Brain pericyte (primary cell): ENCODE data around the gene RIN3.
"Not testable (repeated sequence)": the region's sequence is repeated elsewhere in the genome, so short reads cannot be mapped to it uniquely, and the experiment has no call there.

Experiments
- DNase-seq: peaks from one replicate; pipeline ENCODE4 v3.0.0-alpha.2; 2012; ENCODE audit warnings: low read depth, low spot score

The RIN3 gene

GRCh38 chr14:92663049-92663448, 149.5 kb downstream of the RIN3 start:
- DNase-seq = no peak

GRCh38 chr14:92665661-92666110, 152.1 kb downstream of the RIN3 start:
- no peak for DNase-seq

- no peak for DNase-seq
Observed at GRCh38 chr14:92666251-92666650, 152.7 kb downstream of the RIN3 start.

GRCh38 chr14:92668276-92668973, 154.8 kb downstream of the RIN3 start:
- no peak for DNase-seq

- DNase-seq = peak; percentile 30
Observed at GRCh38 chr14:92670160-92670559, 156.6 kb downstream of the RIN3 start.

- DNase-seq = no peak
Observed at GRCh38 chr14:92670643-92671366, 157.2 kb downstream of the RIN3 start.

- DNase-seq = no peak
Observed at GRCh38 chr14:92673601-92674150, 160.1 kb downstream of the RIN3 start.

GRCh38 chr14:92675421-92675820, 161.8 kb downstream of the RIN3 start:
- no peak for DNase-seq

GRCh38 chr14:92675976-92676375, 162.4 kb downstream of the RIN3 start:
- DNase-seq = no peak

- DNase-seq = no peak
Observed at GRCh38 chr14:92676403-92677086, 163.0 kb downstream of the RIN3 start.

- DNase-seq = no peak
Observed at GRCh38 chr14:92677087-92677668, 163.6 kb downstream of the RIN3 start.

- DNase-seq = no peak
Observed at GRCh38 chr14:92677955-92678354, 164.4 kb downstream of the RIN3 start.

- no peak for DNase-seq
Observed at GRCh38 chr14:92678766-92679165, 165.2 kb downstream of the RIN3 start.

GRCh38 chr14:92679246-92679645, 165.7 kb downstream of the RIN3 start:
- DNase-seq = no peak

- not testable (repeated sequence) for DNase-seq
Observed at GRCh38 chr14:92680330-92680729, 166.7 kb downstream of the RIN3 start.

GRCh38 chr14:92680781-92681650, 167.4 kb downstream of the RIN3 start:
- DNase-seq = no peak

- DNase-seq = no peak
Observed at GRCh38 chr14:92683041-92683440, 169.5 kb downstream of the RIN3 start.

GRCh38 chr14:92684801-92685560, 171.4 kb downstream of the RIN3 start:
- DNase-seq = no peak

- no peak for DNase-seq
Observed at GRCh38 chr14:92685784-92686355, 172.3 kb downstream of the RIN3 start.

GRCh38 chr14:92686411-92686899, 172.9 kb downstream of the RIN3 start:
- DNase-seq = no peak
